GM23338 (cell line): Measurements from ENCODE around the gene SPATC1L. TPM values are rescaled to one million over a fixed set of nuclear protein-coding genes. Genes with fewer than 3 reads are reported as not detected.
A peak's percentile ranks its signal among the peaks of the same experiment; 100 is the strongest.

Experiments
- ATAC-seq: fragments of 200-7000 bp; cut with Tn5 transposase; 3 replicates; pipeline ENCODE4 v1.9.1; 2020
- DNase-seq: peaks from one replicate; pipeline ENCODE4 v3.0.0-alpha.2; 2015; ENCODE audit warnings: low spot score
- H2AFZ ChIP-seq: fragments of 200-600 bp; sonication (generic); 2 replicates; pipeline ENCODE4 v1.8.0; 2016; ENCODE audit warnings: antibody characterized with exemption, mild to moderate bottlenecking, moderate library complexity
- H3F3A ChIP-seq: fragments of 200-600 bp; sonication (generic); replicated peaks from 2 replicates; pipeline ENCODE4 v1.8.0; 2017; ENCODE audit warnings: antibody characterized with exemption, mixed run types, low read depth
- H3K27ac ChIP-seq: fragments of 200-600 bp; sonication (generic); 2 replicates; pipeline ENCODE4 v1.6.1; 2016; ENCODE audit warnings: low read depth
- H3K27me3 ChIP-seq: fragments of 200-600 bp; sonication (generic); 2 replicates; pipeline ENCODE4 v1.8.0; 2016; ENCODE audit warnings: mild to moderate bottlenecking, mixed run types, moderate library complexity; ENCODE audit not compliant: insufficient read depth
- H3K36me3 ChIP-seq: fragments of 200-600 bp; sonication (generic); 2 replicates; pipeline ENCODE4 v1.8.0; 2016; ENCODE audit warnings: mild to moderate bottlenecking; ENCODE audit not compliant: insufficient read depth
- H3K4me1 ChIP-seq: fragments of 200-600 bp; sonication (generic); 2 replicates; pipeline ENCODE4 v1.8.0; 2016; ENCODE audit warnings: mild to moderate bottlenecking, moderate library complexity; ENCODE audit not compliant: insufficient read depth
- H3K4me2 ChIP-seq: fragments of 200-600 bp; sonication (generic); 2 replicates; pipeline ENCODE4 v1.7.1; 2017; ENCODE audit warnings: mixed run types
- H3K4me3 ChIP-seq: fragments of 200-600 bp; sonication (generic); 2 replicates; pipeline ENCODE4 v1.6.1; 2016; ENCODE audit warnings: mixed run types
- H3K79me2 ChIP-seq: fragments of 200-600 bp; sonication (generic); replicated peaks from 2 replicates; pipeline ENCODE4 v1.8.0; 2017; ENCODE audit warnings: mild to moderate bottlenecking; ENCODE audit not compliant: insufficient read depth
- H3K9me2 ChIP-seq: fragments of 200-600 bp; sonication (generic); 2 replicates; pipeline ENCODE4 v1.8.0; 2017; ENCODE audit not compliant: insufficient read depth
- H4K20me1 ChIP-seq: fragments of 200-600 bp; sonication (generic); replicated peaks from 2 replicates; pipeline ENCODE4 v1.8.0; 2017; ENCODE audit warnings: mild to moderate bottlenecking; ENCODE audit not compliant: insufficient read depth
- H3K27ac Mint-ChIP-seq: 2 replicates; pipeline ENCODE4 v1.8.0; 2020; ENCODE audit warnings: inconsistent platforms, mild to moderate bottlenecking, moderate library complexity, mixed read lengths
- H3K27me3 Mint-ChIP-seq: 3 replicates; pipeline ENCODE4 v1.8.0; 2022; ENCODE audit warnings: low read depth, mild to moderate bottlenecking, moderate library complexity, mixed read lengths, inconsistent platforms; ENCODE audit not compliant: insufficient read depth, poor library complexity
- H3K36me3 Mint-ChIP-seq: 3 replicates; pipeline ENCODE4 v1.8.0; 2021; ENCODE audit warnings: low read depth, mild to moderate bottlenecking, inconsistent platforms, moderate library complexity, mixed read lengths
- H3K4me1 Mint-ChIP-seq: 3 replicates; pipeline ENCODE4 v1.8.0; 2020; ENCODE audit warnings: mild to moderate bottlenecking, inconsistent platforms, mixed read lengths
- H3K4me3 Mint-ChIP-seq: 3 replicates; pipeline ENCODE4 v1.8.0; 2021; ENCODE audit warnings: moderate library complexity, mild to moderate bottlenecking, inconsistent platforms, mixed read lengths
- H3K9me3 Mint-ChIP-seq: 3 replicates; pipeline ENCODE4 v1.8.0; 2020; ENCODE audit warnings: moderate library complexity, mild to moderate bottlenecking, inconsistent platforms, mixed read lengths
- CREB1 ChIP-seq: fragments of 250-450 bp; sonication (Bioruptor Pico); IDR thresholded peaks from 2 replicates; pipeline ENCODE4 v1.5.0; 2020; ENCODE audit warnings: low read depth, mild to moderate bottlenecking, moderate library complexity
- CTCF ChIP-seq, 2 experiments: fragments of 200-600 bp in 1 of 2; sonication (generic) in 1 of 2; conservative IDR thresholded peaks; 2 replicates each; pipeline versions ENCODE4 v1.5.1 to v1.6.1; 2016 to 2017; ENCODE audit warnings: antibody characterized with exemption in 2 of 2, low read depth in 2 of 2, mild to moderate bottlenecking in 2 of 2, moderate library complexity in 1 of 2
- EZH2 ChIP-seq: fragments of 200-600 bp; sonication (generic); IDR thresholded peaks from one replicate; pipeline ENCODE4 v1.8.0; 2017; ENCODE audit warnings: antibody characterized with exemption, mild to moderate bottlenecking, low read depth; ENCODE audit not compliant: unreplicated experiment
- NANOG ChIP-seq: IDR thresholded peaks from 2 replicates; pipeline ENCODE4 v1.6.1; 2016; ENCODE audit warnings: antibody characterized with exemption, borderline replicate concordance
- POLR2AphosphoS5 ChIP-seq: IDR thresholded peaks from 2 replicates; pipeline ENCODE4 v1.6.1; 2016; ENCODE audit warnings: antibody characterized with exemption, low read depth
- REST ChIP-seq: IDR thresholded peaks from one replicate; pipeline ENCODE4 v1.6.1; 2018; ENCODE audit warnings: antibody characterized with exemption; ENCODE audit not compliant: unreplicated experiment
- ZNF462 ChIP-seq: fragments of 250-450 bp; sonication (Bioruptor Pico); IDR thresholded peaks from 2 replicates; pipeline ENCODE4 v1.5.0; 2020; ENCODE audit warnings: mild to moderate bottlenecking, moderate library complexity
- polyA plus RNA-seq: library from polyadenylated mRNA; unstranded; fragments of >200 nt; fragmentation: Nextera tagmentation; extraction: Ambion mirVana; gene quantifications from 2 replicates; pipeline ENCODE4 v1.2.1, GENCODE V29; 2016
- total RNA-seq: library from RNA; depleted of rRNA; stranded (reverse); fragments of >200 nt; shearing (Covaris generic); gene quantifications from 2 replicates; pipeline ENCODE4 v1.2.3, GENCODE V29; 2014

SPATC1L gene
- total and polyA plus RNA-seq, 2 experiments from 2014 or later: 37.6 to 70.2 TPM

- H3K4me2 ChIP-seq: no peak overlapping the region
- Mint-ChIP-seq H3K9me3 (no peaks in the 10 kb centered on the region), H3K36me3 (peaks cover 33% of the 10 kb centered on the region), H3K4me1 (no peaks in the 10 kb centered on the region; the same call in 2 of the 3 replicates), H3K27ac (no peak overlapping the region), H3K4me3 (no peak overlapping the region), H3K27me3 (peaks cover 4% of the 10 kb centered on the region)
- H3K27ac ChIP-seq: no peak overlapping the region
- 0 out of 2 replicates have a peak, but pooled peaks cover 5% of the 10 kb centered on the region for H3K79me2 ChIP-seq
- H3K9me2 ChIP-seq: no peaks in the 10 kb centered on the region
- no peaks in the 10 kb centered on the region for H3K4me1 ChIP-seq
- no peaks in the 10 kb centered on the region for H3K27me3 ChIP-seq
- no peak for TF ChIP-seq CREB1 (CRISPR knock-in tag)
- TF ChIP-seq EZH2: no peak
- TF ChIP-seq NANOG: no peak
- no peak for TF ChIP-seq REST
- no peak for TF ChIP-seq ZNF462 (CRISPR knock-in tag)
- TF ChIP-seq CTCF (conservative IDR thresholded peaks at IDR 0.05; ENCODE audit: low read depth in 2 of 2): peak in 1 of 2 experiments; percentile 54; a peak in 2 of 4 replicates
- no peak for TF ChIP-seq POLR2AphosphoS5
- H3K36me3 ChIP-seq: peaks cover 5% of the 10 kb centered on the region; the same call in 1 of the 2 replicates
- H2AFZ ChIP-seq: no peak overlapping the region
- ATAC-seq: peak; percentile 41
- H3K4me3 ChIP-seq: no peak overlapping the region
- DNase-seq: peak; percentile 11
- H3F3A ChIP-seq: no peaks in the 10 kb centered on the region
- no peaks in the 10 kb centered on the region; the same call in 1 of the 2 replicates for H4K20me1 ChIP-seq
Measured at GRCh38 chr21:46210378-46211136, 26.3 kb upstream of the SPATC1L start.
